ENCODE data around the gene RAB11FIP3. TPM values are rescaled to one million over a fixed set of nuclear protein-coding genes. Genes with fewer than 3 reads are reported as not detected.
"Not testable (repeated sequence)": the region's sequence is repeated elsewhere in the genome, so short reads cannot be mapped to it uniquely, and the experiment has no call there.

RAB11FIP3 gene
- total and polyA plus RNA-seq, 4 donors: 24.2 to 107 (median 66.4) TPM

DNA sequence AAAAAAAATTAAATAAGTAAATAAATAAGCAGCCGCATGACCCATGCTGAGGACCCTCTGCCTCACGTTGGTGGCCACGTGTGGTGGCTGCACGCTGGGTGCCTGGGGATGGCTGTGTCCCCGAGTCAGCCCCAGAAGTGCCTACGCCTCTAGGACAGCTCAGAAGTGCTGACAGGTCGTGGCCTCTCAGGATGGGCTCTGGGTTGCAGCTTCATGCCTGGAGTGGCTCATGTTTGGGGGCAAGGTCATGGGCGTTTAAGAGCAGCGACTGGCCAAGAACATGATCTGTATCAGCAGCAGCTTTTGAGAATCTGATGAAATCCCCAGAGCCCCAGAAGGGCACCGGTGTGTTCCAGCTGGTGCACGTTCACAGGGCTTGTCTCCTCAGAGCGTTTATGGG is 75.3 kb downstream of the RAB11FIP3 start:
- DNase-seq (ENCODE audit: low read depth in 4 of 6, low spot score in 6 of 6): no peak
- no peaks in the 10 kb centered on the region for H3K9me3 ChIP-seq (ENCODE audit: control insufficient read depth, insufficient read depth, low read length)
- WGBS (ENCODE audit: insufficient coverage): 65% methylated on average over 12 of the region's 12 CpGs

DNA sequence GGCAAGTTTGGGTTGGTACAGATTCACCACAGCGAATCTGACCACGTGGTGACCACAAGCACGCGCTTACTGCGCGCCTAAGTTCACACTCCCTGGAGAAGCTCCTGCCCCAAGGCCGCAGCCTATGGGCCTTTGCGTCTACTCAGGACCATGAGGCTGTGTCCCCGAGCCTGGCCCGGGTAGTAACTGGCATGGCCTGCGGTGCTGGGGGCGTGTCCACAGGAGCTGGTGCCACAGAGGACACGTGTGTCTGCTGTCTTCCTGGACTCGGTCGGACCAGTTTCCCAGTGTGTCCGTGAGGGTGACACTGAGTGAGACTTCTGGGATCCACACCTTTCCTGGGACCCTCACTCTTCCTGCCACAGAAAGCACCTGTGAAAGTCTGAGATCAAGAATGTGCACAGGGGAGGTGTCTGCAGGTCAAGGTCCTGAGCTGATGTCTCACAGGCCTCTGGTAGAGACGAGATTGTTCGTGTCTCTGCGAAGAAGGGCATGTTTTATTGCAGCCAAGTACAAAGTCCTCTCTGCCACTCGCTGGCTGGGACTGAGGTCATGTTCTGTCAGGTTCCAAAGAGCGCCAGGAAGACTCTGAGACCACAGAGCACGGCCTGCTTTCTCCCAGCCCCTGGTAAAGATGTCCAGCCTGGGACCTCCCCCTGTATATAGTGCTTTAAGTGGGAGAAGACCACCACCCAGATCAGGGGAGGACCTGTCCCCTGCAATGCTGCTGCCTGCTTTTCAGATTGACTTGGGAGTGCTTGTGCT is 76.9 kb downstream of the RAB11FIP3 start:
- WGBS (ENCODE audit: insufficient coverage): 94% methylated on average over 20 of the region's 22 CpGs
- Histone ChIP-seq H3K36me3 (ENCODE audit: control insufficient read depth, insufficient read depth, low read length) (peaks cover 88% of the 10 kb centered on the region), H3K9me3 (ENCODE audit: control insufficient read depth, insufficient read depth, low read length) (no peaks in the 10 kb centered on the region), H3K27ac (ENCODE audit: low read depth, low read length) (no peak overlapping the region), H3K27me3 (ENCODE audit: control insufficient read depth, insufficient read depth, low read length) (no peaks in the 10 kb centered on the region), H3K4me3 (ENCODE audit: low read depth, low read length) (no peak overlapping the region), H3K4me1 (ENCODE audit: control insufficient read depth, insufficient read depth, low read length) (peaks cover 5% of the 10 kb centered on the region)
- DNase-seq (ENCODE audit: low read depth in 4 of 6, low spot score in 6 of 6): no peak

More for the DNA sequence above, 75.3 kb downstream of the RAB11FIP3 start:
- Histone ChIP-seq H3K4me1 (ENCODE audit: control insufficient read depth, insufficient read depth, low read length) (peaks cover 7% of the 10 kb centered on the region), H3K27ac (ENCODE audit: low read depth, low read length) (no peak overlapping the region), H3K36me3 (ENCODE audit: control insufficient read depth, insufficient read depth, low read length) (peaks cover 85% of the 10 kb centered on the region), H3K27me3 (ENCODE audit: control insufficient read depth, insufficient read depth, low read length) (no peaks in the 10 kb centered on the region), H3K4me3 (ENCODE audit: low read depth, low read length) (no peak overlapping the region)

DNA sequence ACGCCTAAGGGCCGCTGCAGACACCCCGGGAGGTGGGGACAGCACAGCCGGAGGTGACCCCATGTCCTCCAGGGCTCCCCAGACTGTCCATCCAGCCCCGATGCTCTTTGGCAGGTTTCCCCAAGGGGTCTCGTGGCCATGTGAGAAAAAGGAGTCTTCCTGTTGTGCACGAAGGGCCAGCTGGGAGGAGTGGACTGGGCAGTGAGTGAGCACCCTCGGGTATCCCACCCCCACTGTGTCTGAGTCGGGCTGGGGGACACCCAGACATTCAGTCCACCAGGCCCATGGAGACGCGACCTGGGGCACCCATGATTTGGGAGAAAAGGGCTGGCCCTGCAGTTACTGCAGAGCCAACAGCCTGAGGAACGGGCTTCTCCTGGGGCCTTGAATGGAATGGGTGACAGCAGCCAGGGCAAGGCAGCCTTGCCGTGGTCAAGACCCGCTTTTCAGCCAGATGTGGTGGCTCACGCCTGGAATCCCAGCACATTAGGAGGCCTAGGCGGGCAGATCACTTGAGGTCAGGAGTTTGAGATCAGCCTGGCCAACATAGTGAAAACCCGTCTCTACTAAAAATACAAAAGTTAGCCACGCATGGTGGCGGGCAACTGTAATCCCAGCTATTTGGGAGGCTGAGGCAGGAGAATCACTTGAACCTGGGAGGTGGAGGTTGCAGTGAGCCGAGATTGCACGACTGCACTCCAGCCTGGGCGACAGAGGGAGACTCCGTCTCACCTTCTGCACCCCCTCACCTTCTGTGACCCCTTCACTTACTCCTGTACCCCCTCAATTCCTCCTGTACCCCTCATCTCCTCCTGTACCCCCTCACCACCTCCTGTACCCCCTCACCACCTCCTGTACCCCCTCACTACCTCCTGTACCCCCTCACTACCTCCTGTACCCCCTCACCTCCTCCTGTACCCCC is 78.0 kb downstream of the RAB11FIP3 start:
- Histone ChIP-seq H3K4me1 (ENCODE audit: control insufficient read depth, insufficient read depth, low read length) (peaks cover 3% of the 10 kb centered on the region), H3K36me3 (ENCODE audit: control insufficient read depth, insufficient read depth, low read length) (peaks cover 79% of the 10 kb centered on the region), H3K4me3 (ENCODE audit: low read depth, low read length) (no peak overlapping the region), H3K9me3 (ENCODE audit: control insufficient read depth, insufficient read depth, low read length) (no peaks in the 10 kb centered on the region), H3K27me3 (ENCODE audit: control insufficient read depth, insufficient read depth, low read length) (no peaks in the 10 kb centered on the region), H3K27ac (ENCODE audit: low read depth, low read length) (no peak overlapping the region)
- 95% methylated on average over 22 of the region's 23 CpGs for WGBS (ENCODE audit: insufficient coverage)
- DNase-seq (ENCODE audit: low read depth in 4 of 6, low spot score in 6 of 6): no peak

DNA sequence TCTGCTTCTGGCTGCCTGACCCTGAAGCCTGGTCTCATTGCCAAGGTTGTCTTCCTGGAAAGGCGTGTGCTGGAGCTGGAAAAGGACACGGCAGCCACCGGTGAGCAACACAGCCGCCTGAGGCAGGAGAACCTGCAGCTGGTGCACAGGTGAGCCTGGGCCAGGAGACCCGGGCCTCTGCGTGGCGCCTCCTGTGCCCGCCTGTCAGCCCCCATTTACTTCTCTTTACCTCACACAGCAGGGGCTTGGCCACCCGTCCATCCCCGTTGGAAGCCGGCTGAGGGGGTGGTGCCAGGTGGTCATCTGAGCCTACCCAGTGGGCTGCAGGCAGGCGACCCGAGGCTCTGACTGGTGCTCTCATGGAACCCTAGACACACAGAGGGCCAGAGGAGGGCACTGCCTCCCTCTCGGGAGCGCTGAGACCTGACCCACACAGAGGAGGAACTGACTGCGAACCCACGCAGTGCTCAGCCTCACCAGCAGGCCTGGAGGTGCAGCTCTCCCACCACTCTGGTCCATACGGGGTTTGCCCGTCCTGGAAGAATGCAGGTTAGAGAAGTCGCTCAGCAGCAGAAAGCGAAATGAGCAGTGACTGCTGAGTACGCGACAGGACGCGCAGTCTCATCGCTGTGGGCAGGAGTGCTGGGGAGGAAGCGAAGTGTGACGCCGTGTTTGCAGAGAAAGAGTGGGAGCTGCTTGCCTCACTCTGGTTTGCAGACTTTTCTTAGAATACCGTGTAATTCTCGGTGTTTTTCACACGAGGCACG is 80.2 kb downstream of the RAB11FIP3 start:
- Histone ChIP-seq H3K4me3 (ENCODE audit: low read depth, low read length) (no peak overlapping the region), H3K36me3 (ENCODE audit: control insufficient read depth, insufficient read depth, low read length) (peaks cover 76% of the 10 kb centered on the region), H3K27ac (ENCODE audit: low read depth, low read length) (no peak overlapping the region), H3K9me3 (ENCODE audit: control insufficient read depth, insufficient read depth, low read length) (no peaks in the 10 kb centered on the region), H3K27me3 (ENCODE audit: control insufficient read depth, insufficient read depth, low read length) (no peaks in the 10 kb centered on the region), H3K4me1 (ENCODE audit: control insufficient read depth, insufficient read depth, low read length) (peaks cover 2% of the 10 kb centered on the region)
- WGBS (ENCODE audit: insufficient coverage): 92% methylated on average over 33 of the region's 33 CpGs
- DNase-seq (ENCODE audit: low read depth in 4 of 6, low spot score in 6 of 6): no peak

DNA sequence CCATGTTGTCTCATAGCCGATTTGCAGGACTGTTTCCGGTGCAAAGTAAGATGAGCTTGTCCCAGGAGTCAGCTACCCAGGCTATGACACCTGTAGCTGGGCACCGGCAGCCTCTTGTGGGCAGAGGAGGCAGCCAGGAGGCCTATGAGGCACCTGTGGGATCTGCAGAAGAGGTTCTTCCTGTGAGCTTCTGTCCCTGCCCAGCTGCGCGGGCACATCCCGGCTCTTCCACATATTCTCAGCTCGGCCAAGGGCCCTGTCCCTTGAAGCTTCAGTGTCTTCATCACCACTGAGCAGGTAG is 80.7 kb downstream of the RAB11FIP3 start:
- Histone ChIP-seq H3K36me3 (ENCODE audit: control insufficient read depth, insufficient read depth, low read length) (peaks cover 75% of the 10 kb centered on the region), H3K9me3 (ENCODE audit: control insufficient read depth, insufficient read depth, low read length) (no peaks in the 10 kb centered on the region), H3K27me3 (ENCODE audit: control insufficient read depth, insufficient read depth, low read length) (no peaks in the 10 kb centered on the region), H3K4me1 (ENCODE audit: control insufficient read depth, insufficient read depth, low read length) (no peaks in the 10 kb centered on the region), H3K27ac (ENCODE audit: low read depth, low read length) (no peak overlapping the region), H3K4me3 (ENCODE audit: low read depth, low read length) (no peak overlapping the region)
- 96% methylated on average over 7 of the region's 7 CpGs for WGBS (ENCODE audit: insufficient coverage)
- DNase-seq (ENCODE audit: low read depth in 4 of 6, low spot score in 6 of 6): no peak

DNA sequence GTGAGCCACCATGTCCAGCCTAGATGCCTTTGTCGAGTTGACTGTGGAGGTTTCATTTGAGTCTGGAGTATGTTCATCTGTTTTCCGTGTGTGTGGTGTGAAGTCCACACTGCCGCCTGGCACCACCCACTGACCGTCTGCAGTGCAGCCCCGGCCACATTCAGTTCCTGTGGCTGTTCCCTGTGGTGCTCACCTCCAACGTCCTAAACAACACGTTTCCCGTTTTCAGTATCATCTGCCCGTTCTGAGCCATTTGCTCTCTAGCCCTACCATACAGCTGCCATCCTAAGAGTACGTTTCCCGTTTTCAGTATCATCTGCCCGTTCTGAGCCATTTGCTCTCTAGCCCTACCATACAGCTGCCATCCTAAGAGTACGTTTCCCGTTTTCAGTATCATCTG is 82.1 kb downstream of the RAB11FIP3 start:
- not testable (repeated sequence) for H3K27ac ChIP-seq (ENCODE audit: low read depth, low read length); H3K4me1 ChIP-seq (ENCODE audit: control insufficient read depth, insufficient read depth, low read length); DNase-seq (ENCODE audit: low read depth in 4 of 6, low spot score in 6 of 6); H3K27me3 ChIP-seq (ENCODE audit: control insufficient read depth, insufficient read depth, low read length); H3K4me3 ChIP-seq (ENCODE audit: low read depth, low read length); H3K9me3 ChIP-seq (ENCODE audit: control insufficient read depth, insufficient read depth, low read length)
- 81% methylated on average over 12 of the region's 14 CpGs for WGBS (ENCODE audit: insufficient coverage)
- peaks cover 72% of the 10 kb centered on the region for H3K36me3 ChIP-seq (ENCODE audit: control insufficient read depth, insufficient read depth, low read length)

DNA sequence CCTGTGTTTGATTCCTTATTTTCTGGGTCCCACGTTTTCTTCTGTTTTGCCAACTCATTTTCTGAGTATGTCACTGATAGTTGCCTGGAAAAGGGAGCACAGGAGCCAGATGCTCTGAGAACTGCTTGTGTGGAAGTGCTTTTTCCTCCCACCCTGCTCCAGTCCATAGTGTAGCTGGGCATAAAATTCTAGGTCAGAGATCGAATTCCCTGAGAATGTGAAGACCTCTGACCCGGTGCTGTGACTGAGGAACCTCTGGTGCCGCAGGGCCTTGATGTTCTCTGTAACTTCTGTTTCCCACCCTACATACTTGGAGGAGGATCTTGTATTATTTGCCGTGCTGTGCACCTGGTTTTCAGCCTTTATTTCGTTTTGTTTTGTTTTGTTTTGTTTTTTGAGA is 82.5 kb downstream of the RAB11FIP3 start:
- no peaks in the 10 kb centered on the region for H3K27me3 ChIP-seq (ENCODE audit: control insufficient read depth, insufficient read depth, low read length)
- H3K9me3 ChIP-seq (ENCODE audit: control insufficient read depth, insufficient read depth, low read length): no peaks in the 10 kb centered on the region
- H3K4me3 ChIP-seq (ENCODE audit: low read depth, low read length): no peak overlapping the region
- no peaks in the 10 kb centered on the region for H3K4me1 ChIP-seq (ENCODE audit: control insufficient read depth, insufficient read depth, low read length)
- DNase-seq (ENCODE audit: low read depth in 4 of 6, low spot score in 6 of 6): peak in 1 of 6 donors; percentile 20
- H3K36me3 ChIP-seq (ENCODE audit: control insufficient read depth, insufficient read depth, low read length): peaks cover 71% of the 10 kb centered on the region
- WGBS (ENCODE audit: insufficient coverage): 100% methylated on average over 4 of the region's 6 CpGs
- no peak overlapping the region for H3K27ac ChIP-seq (ENCODE audit: low read depth, low read length)

DNA sequence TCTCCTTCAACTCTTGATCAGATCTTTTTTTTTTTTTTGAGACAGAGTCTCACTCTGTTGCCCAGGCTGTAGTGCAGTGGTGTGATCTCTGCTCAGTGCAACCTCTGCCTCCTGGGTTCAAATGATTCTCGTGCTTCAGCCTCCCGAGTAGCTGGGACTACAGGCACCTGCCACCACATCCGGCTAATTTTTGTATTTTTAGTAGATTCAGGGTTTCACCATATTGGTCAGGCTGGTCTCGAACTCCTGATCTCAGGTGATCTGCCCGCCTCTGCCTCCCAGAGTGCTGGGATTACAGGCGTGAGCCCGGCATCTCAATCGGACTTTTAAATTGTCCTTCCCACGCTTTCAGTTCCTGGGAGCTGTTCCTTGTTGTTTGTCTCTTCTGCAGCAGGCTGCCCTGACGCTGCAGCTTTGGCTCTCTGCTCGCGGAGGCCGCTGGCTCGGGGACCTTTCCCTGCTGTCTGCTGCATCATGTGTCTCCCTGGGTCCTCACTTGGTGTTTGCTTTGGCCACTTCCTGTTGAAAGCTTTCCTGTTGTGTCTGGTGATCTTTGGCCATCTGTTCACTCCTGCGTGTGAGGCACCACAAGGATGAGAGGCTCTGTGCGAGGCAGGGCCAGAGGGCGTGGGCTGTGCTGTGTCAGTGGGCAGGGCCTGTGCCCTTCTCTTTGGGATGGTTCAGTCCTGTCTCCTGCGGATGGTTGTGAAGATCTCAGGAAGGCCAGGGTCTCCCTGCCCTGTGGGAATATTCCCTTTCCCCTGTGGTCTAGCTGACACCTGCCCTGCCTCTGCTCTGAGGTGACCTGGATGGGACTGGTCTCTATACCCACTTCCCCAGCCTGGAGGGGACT is 83.7 kb downstream of the RAB11FIP3 start:
- H3K4me3 ChIP-seq (ENCODE audit: low read depth, low read length): no peak overlapping the region
- H3K27ac ChIP-seq (ENCODE audit: low read depth, low read length): no peak overlapping the region
- peaks cover 66% of the 10 kb centered on the region for H3K36me3 ChIP-seq (ENCODE audit: control insufficient read depth, insufficient read depth, low read length)
- H3K4me1 ChIP-seq (ENCODE audit: control insufficient read depth, insufficient read depth, low read length): no peaks in the 10 kb centered on the region
- no peaks in the 10 kb centered on the region for H3K27me3 ChIP-seq (ENCODE audit: control insufficient read depth, insufficient read depth, low read length)
- DNase-seq (ENCODE audit: low read depth in 4 of 6, low spot score in 6 of 6): peak in 1 of 6 donors; percentile 55
- no peaks in the 10 kb centered on the region for H3K9me3 ChIP-seq (ENCODE audit: control insufficient read depth, insufficient read depth, low read length)
- 76% methylated on average over 18 of the region's 18 CpGs for WGBS (ENCODE audit: insufficient coverage)

Data from spinal cord (tissue), 10 donors.